ENCODE results near the gene KCNC1.

KCNC1 gene

DNA sequence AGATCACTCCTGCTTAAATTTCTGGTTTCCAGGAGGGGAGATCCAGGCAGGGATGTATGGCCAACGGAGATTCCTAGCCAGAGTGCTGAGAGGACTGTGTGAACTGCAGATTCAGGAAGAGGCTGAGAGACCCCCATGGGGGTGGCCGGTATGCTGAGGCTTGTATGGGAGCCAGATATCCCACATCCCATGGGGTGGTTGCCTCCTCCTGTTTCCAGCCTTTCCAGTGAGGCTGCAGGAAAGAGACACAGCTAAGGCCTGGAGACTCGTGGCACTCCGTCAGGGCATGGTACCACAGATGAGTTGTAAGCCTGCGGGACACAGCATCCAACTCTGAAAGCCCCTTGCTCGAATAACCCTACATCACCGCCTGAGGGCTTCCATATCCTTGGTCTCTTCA, 16.6 kb upstream of the KCNC1 start:
- no peak for DNase-seq

DNA sequence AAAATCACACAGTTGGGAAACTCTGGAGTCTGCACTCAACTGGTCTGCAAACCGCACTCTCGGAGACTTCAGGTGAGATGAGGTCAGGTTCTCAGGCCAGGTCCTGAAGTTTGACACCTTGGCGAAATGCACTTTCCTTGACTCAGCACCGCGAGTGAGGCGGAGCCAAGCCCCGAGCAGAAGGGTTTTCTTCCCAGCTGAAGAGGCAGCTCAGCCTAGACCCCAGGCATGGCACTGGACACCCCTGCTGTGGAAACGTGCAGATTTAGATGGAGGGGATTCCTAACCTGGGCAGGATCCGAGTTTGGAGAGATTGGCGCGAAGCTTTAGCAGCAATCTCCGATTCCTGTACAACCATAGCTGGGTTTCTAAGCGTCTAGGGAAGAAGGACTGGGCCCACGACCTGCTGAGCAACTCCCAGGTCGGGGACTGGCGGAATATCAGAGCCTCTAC, 16.0 kb upstream of the KCNC1 start:
- DNase-seq, result no peak

DNA sequence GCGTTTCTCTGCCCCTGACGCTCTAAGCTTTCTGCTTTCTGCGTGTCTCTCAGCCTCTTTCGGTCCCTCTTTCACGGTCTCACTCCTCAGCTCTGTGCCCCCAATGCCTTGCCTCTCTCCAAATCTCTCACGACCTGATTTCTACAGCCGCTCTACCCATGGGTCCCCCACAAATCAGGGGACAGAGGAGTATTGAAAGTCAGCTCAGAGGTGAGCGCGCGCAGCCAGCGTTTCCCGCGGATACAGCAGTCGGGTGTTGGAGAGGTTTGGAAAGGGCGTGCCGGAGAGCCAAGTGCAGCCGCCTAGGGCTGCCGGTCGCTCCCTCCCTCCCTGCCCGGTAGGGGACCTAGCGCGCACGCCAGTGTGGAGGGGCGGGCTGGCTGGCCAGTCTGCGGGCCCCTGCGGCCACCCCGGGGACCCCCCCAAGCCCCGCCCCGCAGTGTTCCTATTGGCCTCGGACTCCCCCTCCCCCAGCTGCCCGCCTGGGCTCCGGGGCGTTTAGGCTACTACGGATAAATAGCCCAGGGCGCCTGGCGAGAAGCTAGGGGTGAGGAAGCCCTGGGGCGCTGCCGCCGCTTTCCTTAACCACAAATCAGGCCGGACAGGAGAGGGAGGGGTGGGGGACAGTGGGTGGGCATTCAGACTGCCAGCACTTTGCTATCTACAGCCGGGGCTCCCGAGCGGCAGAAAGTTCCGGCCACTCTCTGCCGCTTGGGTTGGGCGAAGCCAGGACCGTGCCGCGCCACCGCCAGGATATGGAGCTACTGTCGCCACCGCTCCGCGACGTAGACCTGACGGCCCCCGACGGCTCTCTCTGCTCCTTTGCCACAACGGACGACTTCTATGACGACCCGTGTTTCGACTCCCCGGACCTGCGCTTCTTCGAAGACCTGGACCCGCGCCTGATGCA, 15.3 kb upstream of the KCNC1 start, which contains the start of gene MYOD1:
TSS of gene MYOD1 (plus strand) at position 544 of the 910 bp plus-strand sequence. CDS start at position 756, 212 bp downstream.
- no peak for DNase-seq

DNA sequence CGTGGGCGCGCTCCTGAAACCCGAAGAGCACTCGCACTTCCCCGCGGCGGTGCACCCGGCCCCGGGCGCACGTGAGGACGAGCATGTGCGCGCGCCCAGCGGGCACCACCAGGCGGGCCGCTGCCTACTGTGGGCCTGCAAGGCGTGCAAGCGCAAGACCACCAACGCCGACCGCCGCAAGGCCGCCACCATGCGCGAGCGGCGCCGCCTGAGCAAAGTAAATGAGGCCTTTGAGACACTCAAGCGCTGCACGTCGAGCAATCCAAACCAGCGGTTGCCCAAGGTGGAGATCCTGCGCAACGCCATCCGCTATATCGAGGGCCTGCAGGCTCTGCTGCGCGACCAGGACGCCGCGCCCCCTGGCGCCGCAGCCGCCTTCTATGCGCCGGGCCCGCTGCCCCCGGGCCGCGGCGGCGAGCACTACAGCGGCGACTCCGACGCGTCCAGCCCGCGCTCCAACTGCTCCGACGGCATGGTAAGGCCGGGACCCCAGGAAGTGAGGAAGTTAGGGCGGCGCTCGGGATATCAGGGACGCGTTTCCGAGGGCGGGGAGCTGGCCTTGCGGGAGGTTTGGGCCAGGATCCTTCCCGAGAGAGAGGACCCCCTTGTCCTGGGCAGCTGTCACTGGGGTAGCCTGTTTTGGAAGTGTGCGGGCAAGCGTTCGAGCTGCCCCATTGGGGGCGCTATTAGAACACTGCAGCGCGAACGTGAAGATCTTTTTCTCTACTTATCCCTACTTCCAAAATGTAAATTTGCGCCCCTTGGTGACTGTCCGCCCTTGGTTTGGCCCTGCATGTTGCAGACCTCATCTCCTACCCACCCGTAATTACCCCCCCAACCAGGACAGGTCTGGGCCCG, 14.4 kb upstream of the KCNC1 start:
- no peak for DNase-seq

DNA sequence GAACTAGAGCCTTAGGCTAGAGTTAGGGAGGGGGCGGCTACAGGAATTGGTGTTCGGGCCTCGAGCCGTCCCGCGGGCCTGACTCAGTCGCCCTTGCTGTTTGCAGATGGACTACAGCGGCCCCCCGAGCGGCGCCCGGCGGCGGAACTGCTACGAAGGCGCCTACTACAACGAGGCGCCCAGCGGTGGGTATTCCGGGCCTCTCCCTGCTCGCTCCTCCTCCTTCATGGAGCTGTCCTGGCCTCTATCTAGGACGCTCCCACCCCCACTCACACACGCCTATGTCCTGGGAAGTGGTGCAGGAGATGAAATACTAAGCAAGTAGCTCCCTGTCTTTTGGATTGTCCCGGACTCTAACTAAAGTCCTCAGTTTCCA, 13.8 kb upstream of the KCNC1 start:
- no peak for DNase-seq

DNA sequence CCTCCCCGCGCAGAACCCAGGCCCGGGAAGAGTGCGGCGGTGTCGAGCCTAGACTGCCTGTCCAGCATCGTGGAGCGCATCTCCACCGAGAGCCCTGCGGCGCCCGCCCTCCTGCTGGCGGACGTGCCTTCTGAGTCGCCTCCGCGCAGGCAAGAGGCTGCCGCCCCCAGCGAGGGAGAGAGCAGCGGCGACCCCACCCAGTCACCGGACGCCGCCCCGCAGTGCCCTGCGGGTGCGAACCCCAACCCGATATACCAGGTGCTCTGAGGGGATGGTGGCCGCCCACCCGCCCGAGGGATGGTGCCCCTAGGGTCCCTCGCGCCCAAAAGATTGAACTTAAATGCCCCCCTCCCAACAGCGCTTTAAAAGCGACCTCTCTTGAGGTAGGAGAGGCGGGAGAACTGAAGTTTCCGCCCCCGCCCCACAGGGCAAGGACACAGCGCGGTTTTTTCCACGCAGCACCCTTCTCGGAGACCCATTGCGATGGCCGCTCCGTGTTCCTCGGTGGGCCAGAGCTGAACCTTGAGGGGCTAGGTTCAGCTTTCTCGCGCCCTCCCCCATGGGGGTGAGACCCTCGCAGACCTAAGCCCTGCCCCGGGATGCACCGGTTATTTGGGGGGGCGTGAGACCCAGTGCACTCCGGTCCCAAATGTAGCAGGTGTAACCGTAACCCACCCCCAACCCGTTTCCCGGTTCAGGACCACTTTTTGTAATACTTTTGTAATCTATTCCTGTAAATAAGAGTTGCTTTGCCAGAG, 13.2 kb upstream of the KCNC1 start:
- DNase-seq, result no peak

DNA sequence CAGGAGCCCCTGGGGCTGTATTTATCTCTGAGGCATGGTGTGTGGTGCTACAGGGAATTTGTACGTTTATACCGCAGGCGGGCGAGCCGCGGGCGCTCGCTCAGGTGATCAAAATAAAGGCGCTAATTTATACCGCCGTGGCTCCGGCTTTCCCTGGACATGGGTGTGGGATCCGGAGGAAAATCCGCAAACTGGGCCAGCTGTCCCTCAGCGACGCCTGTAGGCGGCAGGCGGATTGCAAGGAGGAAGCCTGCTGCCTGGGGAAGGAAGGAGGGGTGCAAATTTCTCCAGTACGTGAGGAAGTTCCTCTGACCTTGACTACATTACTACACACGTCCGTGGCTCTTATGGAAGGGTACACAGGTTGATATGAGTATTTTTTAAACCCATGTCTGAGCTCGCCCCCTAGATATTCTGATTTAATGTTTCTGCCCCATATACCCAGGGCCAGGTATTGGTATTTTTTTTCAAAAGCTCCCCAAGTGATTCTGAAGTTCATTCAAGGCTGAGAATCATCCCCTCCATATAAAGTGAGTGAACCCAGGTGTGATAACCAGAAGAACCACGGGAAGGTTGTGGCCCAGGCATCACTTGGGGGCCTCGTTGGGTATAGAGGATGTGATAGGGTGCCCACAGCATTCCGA, 12.5 kb upstream of the KCNC1 start:
- DNase-seq, result no peak

DNA sequence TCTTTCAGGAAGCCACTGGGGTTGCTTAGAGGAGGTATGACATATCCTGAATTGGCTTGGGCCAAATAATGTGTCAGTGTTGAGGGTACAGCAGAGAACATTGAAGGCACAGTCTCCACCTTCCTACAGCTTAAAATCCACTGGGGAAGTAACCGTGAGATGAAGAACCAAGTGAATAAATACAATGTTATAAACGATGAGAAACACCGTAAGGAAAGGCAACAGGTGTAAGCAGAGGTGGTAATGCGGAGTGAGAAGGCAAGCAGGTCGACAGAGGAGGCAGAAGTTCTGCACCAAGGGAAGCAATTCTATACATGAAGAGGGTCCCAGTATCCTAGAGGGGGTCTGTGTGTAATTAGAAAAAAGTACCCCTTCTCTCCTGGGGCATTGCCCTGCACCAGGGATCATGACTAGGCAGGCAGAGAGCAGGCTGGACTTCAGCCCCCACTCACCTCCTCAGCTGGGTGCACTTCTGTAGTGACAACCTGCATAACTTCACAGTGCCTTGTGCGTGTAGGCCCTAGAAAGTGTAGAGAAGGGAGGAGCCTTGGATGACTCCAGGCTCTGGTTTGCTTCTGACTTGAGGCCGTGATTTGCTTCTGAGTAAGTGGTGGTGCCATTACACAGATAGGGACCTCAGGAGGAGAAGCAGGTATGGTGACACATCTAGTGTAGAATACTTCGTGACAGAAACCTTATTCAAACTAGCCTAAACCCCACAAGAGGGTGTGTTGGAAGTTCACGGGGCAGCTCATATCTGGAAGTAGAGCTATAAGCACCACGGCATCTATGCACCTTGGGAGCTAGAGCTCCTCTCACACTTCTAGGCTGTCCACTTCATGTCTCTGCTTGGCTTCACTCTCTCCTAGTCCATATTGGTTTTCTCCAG, 10.3 kb upstream of the KCNC1 start:
- no peak for DNase-seq

DNA sequence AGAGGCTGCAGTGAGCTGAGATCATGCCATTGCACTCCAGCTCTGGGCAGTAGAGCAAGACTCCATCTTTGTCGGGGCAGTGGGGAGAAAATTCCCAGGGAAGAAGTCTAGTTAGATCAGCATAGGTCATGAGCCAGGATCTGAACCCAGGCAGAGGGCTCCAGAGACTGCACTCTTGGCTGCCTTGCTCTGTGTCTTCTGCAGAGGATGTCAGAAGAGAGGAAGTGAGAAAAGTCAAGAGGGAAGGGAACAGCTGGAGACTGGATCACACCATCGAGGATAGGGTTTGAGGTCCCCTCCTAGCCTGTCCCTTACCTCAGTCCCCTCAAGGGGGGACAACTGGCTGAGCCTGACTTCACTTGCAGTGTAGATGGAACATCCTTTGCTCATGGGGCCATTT, 9.4 kb upstream of the KCNC1 start:
- no peak for DNase-seq

DNA sequence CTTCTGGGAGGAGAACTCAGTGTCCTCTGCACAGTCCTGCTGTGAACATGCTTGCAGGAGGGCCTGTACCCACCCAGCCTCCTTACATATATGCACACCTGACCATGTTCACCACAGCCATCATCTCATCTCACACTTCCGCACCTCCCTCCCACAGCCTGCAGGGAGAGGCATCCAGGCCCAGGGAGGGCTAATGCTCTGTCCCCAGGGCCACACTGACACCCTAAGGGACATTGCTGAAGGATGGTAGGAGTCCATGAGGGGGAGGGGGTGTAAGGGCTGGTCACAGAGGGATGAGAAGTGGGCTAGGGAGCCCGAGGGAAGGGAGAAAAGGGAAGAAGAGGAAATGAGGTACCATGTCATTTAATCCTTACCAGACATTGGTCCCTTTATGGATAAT, 4.4 kb upstream of the KCNC1 start:
- DNase-seq, result no peak

DNA sequence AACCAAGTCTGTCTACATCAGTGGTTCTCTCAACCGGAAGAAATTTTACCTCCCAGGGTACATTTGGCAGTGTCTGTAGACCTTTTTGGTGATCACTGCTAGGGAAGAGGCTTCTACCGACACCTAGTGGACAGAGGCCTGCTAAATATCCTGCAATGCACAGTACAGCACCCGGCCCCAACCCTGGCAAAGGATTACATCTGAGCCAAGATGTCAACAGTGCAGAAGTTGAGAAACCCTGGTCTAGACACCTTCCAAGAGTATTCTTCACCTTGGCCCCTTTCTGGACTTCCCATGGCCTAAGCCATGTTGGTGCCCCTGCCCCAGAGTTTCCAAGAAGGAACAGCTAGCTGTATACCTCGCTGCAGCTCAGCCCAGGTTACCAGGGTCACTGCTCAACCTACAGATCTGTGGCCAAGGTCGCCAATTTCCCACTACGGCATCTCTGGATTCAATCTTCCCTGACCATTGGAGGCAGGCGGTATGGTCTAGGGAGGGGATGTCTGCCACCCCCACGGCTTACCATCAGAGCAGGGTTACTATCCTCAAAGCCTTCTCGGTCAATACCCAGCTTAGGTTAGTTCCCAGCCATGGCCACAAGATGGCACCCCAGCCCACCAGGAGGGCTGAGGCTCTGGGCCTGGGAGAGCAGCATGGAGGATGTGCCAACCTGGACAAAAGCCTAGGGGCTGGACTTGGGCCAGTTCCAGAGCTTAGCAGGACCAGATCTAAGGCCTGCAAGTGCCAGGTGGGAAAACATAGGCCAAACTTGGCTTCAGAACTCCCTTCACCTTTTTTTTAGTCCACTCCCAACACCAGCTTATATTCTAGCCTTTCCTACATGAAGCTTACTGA, 3.7 kb upstream of the KCNC1 start:
- peak; percentile 39 for DNase-seq

DNA sequence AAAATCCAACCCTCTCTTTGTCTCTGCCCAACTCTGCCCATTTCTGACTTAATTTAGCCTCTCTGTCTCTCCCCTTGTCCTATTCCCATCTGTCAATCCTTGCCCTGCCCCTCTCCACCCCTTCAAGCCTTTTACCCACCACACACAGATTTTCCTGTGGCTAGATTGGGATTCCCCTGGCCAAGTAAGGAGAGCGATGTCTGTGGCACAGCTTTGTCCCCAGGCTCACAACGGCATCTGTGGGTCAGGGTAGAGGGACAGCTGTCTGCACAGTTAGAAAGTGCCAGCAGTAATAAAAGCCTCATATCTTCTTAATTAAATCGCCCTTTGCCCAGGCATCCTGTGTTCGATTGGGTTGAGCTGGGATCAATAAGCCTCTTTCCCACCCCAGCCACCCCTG, 1.3 kb upstream of the KCNC1 start:
- DNase-seq, result no peak

DNA sequence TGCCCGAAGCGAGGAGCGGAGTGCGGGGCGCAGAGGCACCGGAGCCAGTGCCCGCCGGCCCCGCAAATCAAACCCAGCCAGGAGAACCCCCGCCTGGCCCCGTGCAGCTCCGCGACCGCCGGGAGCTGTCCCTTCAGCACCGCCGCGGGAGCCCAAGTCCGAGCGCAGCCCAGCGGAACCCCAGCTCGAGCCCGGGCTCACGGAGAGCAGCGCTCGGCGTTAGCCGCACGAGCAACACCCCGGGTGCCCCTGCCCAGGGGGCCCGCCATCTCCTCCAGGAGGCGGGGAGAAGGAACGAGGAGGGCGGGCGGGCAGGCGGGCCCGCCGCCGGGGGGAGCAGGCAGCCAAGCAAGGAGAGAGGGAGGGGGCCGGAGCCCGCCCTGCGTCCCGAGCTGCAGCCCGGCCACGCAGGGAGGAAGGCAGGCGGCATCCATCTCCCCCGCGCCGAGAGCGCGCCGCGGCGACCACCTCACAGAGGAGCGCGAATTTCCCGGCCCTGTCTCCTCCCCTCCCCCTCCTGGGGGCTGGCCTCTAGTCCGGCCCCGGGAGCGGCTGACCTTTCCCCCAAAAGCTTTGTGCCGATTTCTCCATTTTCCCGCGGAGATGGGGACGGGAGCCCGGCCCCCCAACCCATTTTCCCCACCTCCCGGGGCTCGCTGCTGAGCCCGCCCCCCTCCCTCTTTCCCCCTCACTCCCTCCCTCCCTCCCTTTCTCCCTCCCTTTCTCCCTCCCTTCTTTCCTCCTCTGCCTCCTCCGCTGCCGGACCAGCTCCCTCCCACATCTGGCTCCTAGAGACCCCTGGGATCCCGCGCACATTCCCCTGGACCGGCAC, 621 bp downstream of the KCNC1 start:
- no peak for DNase-seq

DNA sequence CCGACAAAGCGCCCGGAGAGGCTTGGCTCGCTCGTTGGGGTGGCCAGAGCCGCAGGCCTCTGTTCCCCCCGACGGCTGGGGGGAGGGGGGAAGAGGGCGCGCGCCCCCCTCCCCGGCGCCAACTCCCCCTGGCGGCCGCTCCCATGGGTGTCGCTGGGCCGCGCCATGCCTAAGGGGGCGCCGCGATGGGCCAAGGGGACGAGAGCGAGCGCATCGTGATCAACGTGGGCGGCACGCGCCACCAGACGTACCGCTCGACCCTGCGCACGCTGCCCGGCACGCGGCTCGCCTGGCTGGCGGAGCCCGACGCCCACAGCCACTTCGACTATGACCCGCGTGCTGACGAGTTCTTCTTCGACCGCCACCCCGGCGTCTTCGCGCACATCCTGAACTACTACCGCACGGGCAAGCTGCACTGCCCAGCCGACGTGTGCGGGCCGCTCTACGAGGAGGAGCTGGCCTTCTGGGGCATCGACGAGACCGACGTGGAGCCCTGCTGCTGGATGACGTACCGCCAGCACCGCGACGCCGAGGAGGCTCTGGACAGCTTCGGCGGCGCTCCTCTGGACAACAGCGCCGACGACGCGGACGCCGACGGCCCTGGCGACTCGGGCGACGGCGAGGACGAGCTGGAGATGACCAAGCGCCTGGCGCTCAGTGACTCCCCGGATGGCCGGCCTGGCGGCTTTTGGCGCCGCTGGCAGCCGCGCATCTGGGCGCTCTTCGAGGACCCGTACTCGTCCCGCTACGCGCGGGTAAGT, 1.4 kb downstream of the KCNC1 start:
- no peak for DNase-seq

DNA sequence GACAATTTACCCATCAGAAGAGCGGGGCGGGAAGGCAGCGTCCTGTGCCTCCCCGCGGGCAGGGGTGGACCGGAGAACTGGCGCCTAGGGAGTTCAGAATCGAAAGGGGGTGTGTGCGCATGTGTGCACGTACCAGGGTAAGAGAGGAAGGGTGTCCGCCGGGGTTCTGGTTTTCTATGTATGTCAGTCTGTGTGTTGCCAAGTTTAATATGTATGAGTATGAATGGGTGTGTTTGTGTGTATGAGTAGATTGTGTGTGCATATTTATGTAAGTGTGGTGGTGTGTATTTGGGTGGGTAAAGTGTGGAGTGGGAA, 2.0 kb downstream of the KCNC1 start:
- DNase-seq, result no peak

DNA sequence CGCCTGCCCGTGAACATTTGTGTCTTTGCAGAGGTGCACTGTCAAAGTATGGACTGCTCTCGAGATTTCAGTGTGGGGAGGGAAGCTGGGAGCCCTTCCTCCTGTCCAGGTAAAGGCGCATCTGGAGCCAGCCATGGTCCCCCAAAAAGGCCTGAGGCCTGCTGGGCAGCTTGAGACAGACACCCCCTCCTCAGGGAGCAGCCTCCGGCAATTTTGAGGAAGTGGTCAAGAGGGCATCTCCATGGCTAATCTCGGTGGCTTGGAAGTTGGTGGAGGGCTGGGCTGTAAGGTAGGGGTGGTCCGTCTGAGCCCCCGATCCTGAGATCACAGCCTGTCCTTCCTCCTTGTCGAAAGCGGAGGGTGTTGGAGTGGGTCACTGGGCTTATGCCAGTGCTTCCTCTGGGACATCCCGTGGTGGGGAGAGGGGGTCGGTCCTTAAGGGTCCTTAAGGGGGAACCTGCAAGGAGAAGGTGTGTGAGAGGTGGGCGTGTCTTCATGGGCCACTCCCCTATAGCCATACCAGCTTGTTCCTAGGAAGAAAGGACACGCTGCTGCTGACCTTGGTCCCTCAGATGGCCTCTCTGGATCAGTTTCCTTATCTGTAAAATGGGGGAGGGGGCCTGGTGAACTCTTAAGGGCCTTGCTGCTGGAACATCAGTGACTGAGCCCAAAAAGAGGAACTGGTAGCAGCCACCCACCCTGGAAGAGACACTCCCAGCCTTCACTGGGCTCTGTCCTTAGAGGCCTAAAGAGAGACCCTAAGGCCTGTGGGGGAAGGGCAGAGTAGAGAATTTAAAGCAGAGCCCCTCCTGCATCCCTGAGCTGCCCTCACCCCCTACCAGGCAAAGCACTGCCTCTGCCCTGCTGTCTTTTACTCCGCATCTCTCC, 2.6 kb downstream of the KCNC1 start:
- DNase-seq, result no peak

DNA sequence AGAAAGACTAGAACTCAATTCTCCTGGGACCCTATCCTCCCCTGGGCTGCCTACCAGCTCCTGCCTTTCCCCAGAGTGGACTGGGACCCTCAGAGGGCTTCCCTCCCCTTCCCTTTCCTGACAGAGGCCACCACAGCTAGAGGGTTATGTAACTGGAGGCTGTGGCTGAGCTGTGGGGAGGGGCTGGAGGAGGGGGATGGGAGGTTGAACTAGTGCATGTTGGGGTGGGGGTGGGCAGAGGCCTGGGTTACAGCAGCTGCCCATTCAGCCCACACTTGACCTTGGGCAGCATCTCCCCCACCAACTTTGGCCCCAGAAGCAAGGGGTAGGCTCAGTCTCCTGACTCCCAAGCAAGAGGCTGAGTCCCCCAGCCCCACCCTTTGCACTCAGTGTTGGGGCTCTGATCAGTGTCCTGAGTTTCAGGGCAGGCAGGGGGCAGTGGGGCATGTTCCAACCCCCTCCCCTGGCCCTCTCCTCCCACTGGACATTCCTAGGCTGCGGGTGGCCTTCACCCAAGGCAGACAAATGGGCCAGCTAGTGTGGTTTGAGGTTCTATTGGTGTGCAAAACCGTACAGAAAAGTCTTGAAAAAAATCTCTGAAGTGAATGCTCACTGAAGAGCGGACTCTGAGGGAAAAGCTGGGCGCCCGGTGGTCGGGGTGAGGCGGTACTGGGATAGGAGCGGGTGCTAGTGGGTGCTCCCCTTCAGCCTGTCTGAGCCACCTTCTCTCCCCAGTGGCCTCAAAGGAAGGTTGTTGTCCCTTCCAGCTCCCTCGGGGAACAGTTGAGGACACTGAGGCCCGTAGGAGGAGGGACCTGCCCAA, 3.8 kb downstream of the KCNC1 start:
- DNase-seq, result no peak
